ENCODE measurements around the gene NDRG4. TPM values are rescaled to one million over a fixed set of nuclear protein-coding genes. Genes with fewer than 3 reads are reported as not detected.

NDRG4 gene
- total RNA-seq, result under 1 TPM; 0.14 to 0.47 TPM

- Mint-ChIP-seq H3K4me1 (ENCODE audit: low read depth in 2 of 2) (peaks cover 0 to 13% of the 10 kb centered on the region in 2 donors), H3K9me3 (no peaks in the 10 kb centered on the region), H3K27me3 (peaks cover 0 to 6% of the 10 kb centered on the region in 2 donors), H3K4me3 (no peak within 1 kb of the TSS), H3K27ac (no peak within 1 kb of the TSS), H3K36me3 (no peaks in the 10 kb centered on the region)
- ATAC-seq (peak in 1 of 2 donors; percentile 51), DNase-seq (ENCODE audit: low spot score) (no peak)
Measured at GRCh38 chr16:58499615-58500351, at the start of gene NDRG4. TSS of gene NDRG4 (plus strand) at chr16:58500143. CDS start at chr16:58500249, 106 bp downstream.

- no peak overlapping the region for H3K4me3 Mint-ChIP-seq
- no peaks in the 10 kb centered on the region for H3K9me3 Mint-ChIP-seq
- H3K27ac Mint-ChIP-seq, result no peak overlapping the region
- H3K27me3 Mint-ChIP-seq, result peaks cover 11 to 18% of the 10 kb centered on the region in 2 donors
- DNase-seq (ENCODE audit: low spot score) (no peak), ATAC-seq (no peak)
- no peaks in the 10 kb centered on the region for H3K36me3 Mint-ChIP-seq
- peaks cover 14 to 20% of the 10 kb centered on the region in 2 donors for H3K4me1 Mint-ChIP-seq (ENCODE audit: low read depth in 2 of 2)
Measured at GRCh38 chr16:58450590-58450989, 49.4 kb upstream of the NDRG4 start.

GRCh38 chr16:58451265-58451689 is 48.7 kb upstream of the NDRG4 start:
- no peak for ATAC-seq
- Mint-ChIP-seq H3K4me3 (no peak overlapping the region), H3K27me3 (peaks cover 11 to 18% of the 10 kb centered on the region in 2 donors), H3K9me3 (no peaks in the 10 kb centered on the region), H3K27ac (no peak overlapping the region), H3K4me1 (ENCODE audit: low read depth in 2 of 2) (peaks cover 14 to 20% of the 10 kb centered on the region in 2 donors), H3K36me3 (no peaks in the 10 kb centered on the region)
- no peak for DNase-seq (ENCODE audit: low spot score)

- Mint-ChIP-seq H3K27me3 (peaks cover 11 to 18% of the 10 kb centered on the region in 2 donors), H3K4me3 (no peak overlapping the region), H3K36me3 (no peaks in the 10 kb centered on the region), H3K27ac (no peak overlapping the region), H3K9me3 (no peaks in the 10 kb centered on the region), H3K4me1 (ENCODE audit: low read depth in 2 of 2) (peaks cover 14 to 20% of the 10 kb centered on the region in 2 donors)
- no peak for DNase-seq (ENCODE audit: low spot score)
- ATAC-seq, result no peak
Measured at GRCh38 chr16:58451945-58452401, 48.0 kb upstream of the NDRG4 start.

GRCh38 chr16:58452640-58453039 is 47.3 kb upstream of the NDRG4 start:
- ATAC-seq (no peak), DNase-seq (ENCODE audit: low spot score) (no peak)
- Mint-ChIP-seq H3K36me3 (no peaks in the 10 kb centered on the region), H3K4me3 (no peak overlapping the region), H3K4me1 (ENCODE audit: low read depth in 2 of 2) (peaks cover 14 to 20% of the 10 kb centered on the region in 2 donors), H3K9me3 (no peaks in the 10 kb centered on the region), H3K27me3 (peaks cover 11 to 18% of the 10 kb centered on the region in 2 donors), H3K27ac (no peak overlapping the region)

GRCh38 chr16:58454178-58454577 is 45.8 kb upstream of the NDRG4 start:
- DNase-seq (ENCODE audit: low spot score) (no peak), ATAC-seq (no peak)
- peaks cover 8 to 18% of the 10 kb centered on the region in 2 donors for H3K27me3 Mint-ChIP-seq
- H3K36me3 Mint-ChIP-seq, result no peaks in the 10 kb centered on the region
- H3K4me1 Mint-ChIP-seq (ENCODE audit: low read depth in 2 of 2), result peaks cover 10 to 16% of the 10 kb centered on the region in 2 donors
- H3K27ac Mint-ChIP-seq, result no peak overlapping the region
- H3K9me3 Mint-ChIP-seq, result no peaks in the 10 kb centered on the region
- H3K4me3 Mint-ChIP-seq, result no peak overlapping the region

GRCh38 chr16:58454856-58455255 is 45.1 kb upstream of the NDRG4 start:
- Mint-ChIP-seq H3K36me3 (no peaks in the 10 kb centered on the region), H3K27ac (no peak overlapping the region), H3K4me3 (no peak overlapping the region), H3K9me3 (no peaks in the 10 kb centered on the region), H3K4me1 (ENCODE audit: low read depth in 2 of 2) (peaks cover 4 to 9% of the 10 kb centered on the region in 2 donors), H3K27me3 (peaks cover 8 to 18% of the 10 kb centered on the region in 2 donors)
- no peak for ATAC-seq
- DNase-seq (ENCODE audit: low spot score), result no peak

GRCh38 chr16:58455750-58456149 is 44.2 kb upstream of the NDRG4 start:
- DNase-seq (ENCODE audit: low spot score) (no peak), ATAC-seq (peak in 1 of 2 donors; percentile 21)
- peaks cover 8 to 18% of the 10 kb centered on the region in 2 donors for H3K27me3 Mint-ChIP-seq
- H3K4me1 Mint-ChIP-seq (ENCODE audit: low read depth in 2 of 2), result peaks cover 0 to 5% of the 10 kb centered on the region in 2 donors
- no peaks in the 10 kb centered on the region for H3K9me3 Mint-ChIP-seq
- H3K27ac Mint-ChIP-seq, result no peak overlapping the region
- no peak overlapping the region for H3K4me3 Mint-ChIP-seq
- no peaks in the 10 kb centered on the region for H3K36me3 Mint-ChIP-seq

- Mint-ChIP-seq H3K36me3 (no peaks in the 10 kb centered on the region), H3K4me1 (ENCODE audit: low read depth in 2 of 2) (peaks cover 0 to under 1% of the 10 kb centered on the region in 2 donors), H3K4me3 (no peak overlapping the region), H3K27me3 (peaks cover 5 to 13% of the 10 kb centered on the region in 2 donors), H3K9me3 (no peaks in the 10 kb centered on the region), H3K27ac (no peak overlapping the region)
- DNase-seq (ENCODE audit: low spot score) (no peak), ATAC-seq (no peak)
Measured at GRCh38 chr16:58456193-58456592, 43.8 kb upstream of the NDRG4 start.

- Mint-ChIP-seq H3K4me3 (no peak overlapping the region), H3K27ac (no peak overlapping the region), H3K27me3 (peaks cover 7 to 12% of the 10 kb centered on the region in 2 donors), H3K4me1 (ENCODE audit: low read depth in 2 of 2) (no peaks in the 10 kb centered on the region), H3K9me3 (no peaks in the 10 kb centered on the region), H3K36me3 (no peaks in the 10 kb centered on the region)
- ATAC-seq (no peak), DNase-seq (ENCODE audit: low spot score) (no peak)
Measured at GRCh38 chr16:58458606-58459343, 41.2 kb upstream of the NDRG4 start.

GRCh38 chr16:58459344-58460218 is 40.4 kb upstream of the NDRG4 start:
- H3K9me3 Mint-ChIP-seq, result no peaks in the 10 kb centered on the region
- no peaks in the 10 kb centered on the region for H3K36me3 Mint-ChIP-seq
- ATAC-seq, result no peak
- H3K4me3 Mint-ChIP-seq, result no peak overlapping the region
- DNase-seq (ENCODE audit: low spot score), result no peak
- peaks cover 2 to 7% of the 10 kb centered on the region in 2 donors for H3K27me3 Mint-ChIP-seq
- H3K4me1 Mint-ChIP-seq (ENCODE audit: low read depth in 2 of 2), result no peaks in the 10 kb centered on the region
- H3K27ac Mint-ChIP-seq, result no peak overlapping the region

- no peak for ATAC-seq
- H3K36me3 Mint-ChIP-seq, result no peaks in the 10 kb centered on the region
- DNase-seq (ENCODE audit: low spot score), result no peak
- no peaks in the 10 kb centered on the region for H3K9me3 Mint-ChIP-seq
- peaks cover 5 to 7% of the 10 kb centered on the region in 2 donors for H3K27me3 Mint-ChIP-seq
- H3K27ac Mint-ChIP-seq, result no peak overlapping the region
- no peak overlapping the region for H3K4me3 Mint-ChIP-seq
- H3K4me1 Mint-ChIP-seq (ENCODE audit: low read depth in 2 of 2), result peaks cover 3 to 5% of the 10 kb centered on the region in 2 donors
Measured at GRCh38 chr16:58460219-58460610, 39.7 kb upstream of the NDRG4 start.

GRCh38 chr16:58461056-58461455 is 38.9 kb upstream of the NDRG4 start:
- DNase-seq (ENCODE audit: low spot score) (no peak), ATAC-seq (no peak)
- no peak overlapping the region for H3K27ac Mint-ChIP-seq
- no peaks in the 10 kb centered on the region for H3K9me3 Mint-ChIP-seq
- peaks cover 9% of the 10 kb centered on the region in 2 donors for H3K27me3 Mint-ChIP-seq
- H3K4me1 Mint-ChIP-seq (ENCODE audit: low read depth in 2 of 2), result peaks cover 4 to 7% of the 10 kb centered on the region in 2 donors
- H3K36me3 Mint-ChIP-seq, result no peaks in the 10 kb centered on the region
- no peak overlapping the region for H3K4me3 Mint-ChIP-seq

Measured in natural killer cell treated with Interleukin-12 subunit alpha and Interleukin-12 subunit beta and Interleukin-15 and Interleukin-18, amount 100 ng/mL, for 72 hours (primary cell).